Hepatic stellate cell (primary cell): Measurements from ENCODE around the gene ERF.
"Not testable (repeated sequence)": the region's sequence is repeated elsewhere in the genome, so short reads cannot be mapped to it uniquely, and the experiment has no call there.

ENCODE experiments used
- DNase-seq: peaks from one replicate; pipeline ENCODE4 v3.0.0; 2011; ENCODE audit warnings: low spot score

ERF gene

DNA sequence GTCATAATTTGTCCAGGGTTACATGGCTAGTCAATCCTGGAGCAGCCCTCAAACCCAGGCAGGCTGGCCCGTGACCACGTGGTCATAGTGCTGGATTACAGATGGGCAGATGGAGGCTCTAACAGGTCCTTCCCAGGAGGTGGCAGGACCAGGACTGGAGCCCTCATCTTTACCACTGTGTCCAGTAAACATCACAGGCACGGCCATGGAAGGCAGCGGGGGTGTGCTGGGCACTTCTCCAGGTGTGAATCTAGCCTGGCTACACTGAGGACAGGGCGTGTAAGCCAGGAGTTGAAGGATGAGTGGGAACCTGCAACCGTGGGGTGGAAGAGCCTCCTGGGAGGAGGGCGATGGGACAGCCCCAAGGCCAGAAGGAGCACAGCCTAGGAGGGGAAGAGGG, 20.2 kb upstream of the ERF start:
- no peak for DNase-seq

DNA sequence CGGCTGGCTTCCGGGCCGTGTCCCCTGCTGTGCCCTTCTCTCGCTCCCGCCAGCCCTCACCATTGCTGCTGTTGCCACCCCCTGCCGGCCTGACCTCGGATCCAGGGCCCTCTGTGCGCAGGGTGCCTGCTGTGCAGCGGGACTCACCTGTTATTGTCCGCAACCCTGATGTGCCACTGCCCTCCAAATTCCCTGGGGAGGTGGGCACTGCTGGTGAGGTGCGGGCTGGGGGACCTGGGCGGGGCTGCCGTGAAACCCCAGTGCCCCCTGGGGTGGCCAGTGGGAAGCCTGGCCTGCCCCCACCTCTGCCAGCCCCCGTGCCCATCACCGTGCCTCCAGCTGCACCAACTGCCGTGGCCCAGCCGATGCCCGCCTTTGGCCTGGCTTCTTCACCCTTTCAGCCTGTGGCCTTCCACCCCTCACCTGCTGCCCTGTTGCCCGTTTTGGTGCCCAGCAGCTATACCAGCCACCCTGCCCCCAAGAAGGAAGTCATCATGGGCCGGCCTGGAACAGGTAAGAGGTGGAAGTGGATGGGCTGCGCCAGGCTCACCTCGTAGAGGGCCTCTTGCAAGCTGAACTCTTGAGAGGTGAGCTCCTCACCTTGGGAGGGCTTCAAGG, 19.2 kb upstream of the ERF start:
- no peak for DNase-seq

DNA sequence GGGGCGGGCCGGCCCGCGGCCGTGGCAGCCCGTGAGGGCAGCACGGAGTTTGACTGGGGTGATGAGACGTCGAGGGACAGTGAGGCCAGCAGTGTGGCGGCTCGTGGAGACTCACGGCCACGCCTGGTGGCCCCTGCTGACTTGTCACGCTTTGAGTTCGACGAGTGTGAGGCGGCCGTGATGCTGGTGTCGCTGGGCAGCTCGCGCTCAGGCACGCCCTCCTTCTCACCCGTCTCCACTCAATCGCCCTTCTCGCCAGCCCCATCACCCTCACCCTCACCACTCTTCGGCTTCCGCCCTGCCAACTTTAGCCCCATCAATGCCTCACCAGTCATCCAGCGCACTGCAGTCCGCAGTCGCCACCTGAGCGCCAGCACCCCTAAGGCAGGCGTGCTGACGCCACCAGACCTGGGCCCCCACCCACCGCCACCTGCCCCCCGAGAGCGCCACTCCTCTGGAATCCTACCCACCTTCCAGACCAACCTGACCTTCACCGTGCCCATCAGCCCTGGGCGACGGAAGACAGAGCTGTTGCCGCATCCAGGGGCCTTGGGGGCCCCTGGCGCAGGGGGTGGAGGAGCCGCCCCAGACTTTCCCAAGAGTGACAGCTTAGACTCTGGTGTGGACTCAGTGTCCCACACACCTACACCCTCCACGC, 18.6 kb upstream of the ERF start:
- no peak for DNase-seq

- no peak for DNase-seq
These were observed 18.1 kb upstream of the ERF start for GRCh38 chr19:42272989-42273406.

DNA sequence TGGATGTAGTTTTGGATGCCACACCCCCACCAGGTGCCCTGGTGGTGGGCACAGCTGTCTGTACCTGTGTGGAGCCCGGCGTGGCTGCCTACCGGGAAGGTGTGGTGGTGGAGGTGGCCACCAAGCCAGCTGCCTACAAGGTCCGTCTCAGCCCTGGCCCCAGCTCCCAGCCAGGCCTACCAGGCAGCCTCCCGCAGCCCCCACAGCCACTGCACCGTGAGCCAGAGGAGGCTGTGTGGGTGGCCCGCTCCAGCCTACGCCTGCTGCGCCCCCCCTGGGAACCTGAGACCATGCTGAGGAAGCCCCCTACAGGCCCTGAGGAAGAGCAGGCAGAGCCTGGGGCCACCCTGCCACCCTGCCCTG, 17.6 kb upstream of the ERF start:
- no peak for DNase-seq

DNA sequence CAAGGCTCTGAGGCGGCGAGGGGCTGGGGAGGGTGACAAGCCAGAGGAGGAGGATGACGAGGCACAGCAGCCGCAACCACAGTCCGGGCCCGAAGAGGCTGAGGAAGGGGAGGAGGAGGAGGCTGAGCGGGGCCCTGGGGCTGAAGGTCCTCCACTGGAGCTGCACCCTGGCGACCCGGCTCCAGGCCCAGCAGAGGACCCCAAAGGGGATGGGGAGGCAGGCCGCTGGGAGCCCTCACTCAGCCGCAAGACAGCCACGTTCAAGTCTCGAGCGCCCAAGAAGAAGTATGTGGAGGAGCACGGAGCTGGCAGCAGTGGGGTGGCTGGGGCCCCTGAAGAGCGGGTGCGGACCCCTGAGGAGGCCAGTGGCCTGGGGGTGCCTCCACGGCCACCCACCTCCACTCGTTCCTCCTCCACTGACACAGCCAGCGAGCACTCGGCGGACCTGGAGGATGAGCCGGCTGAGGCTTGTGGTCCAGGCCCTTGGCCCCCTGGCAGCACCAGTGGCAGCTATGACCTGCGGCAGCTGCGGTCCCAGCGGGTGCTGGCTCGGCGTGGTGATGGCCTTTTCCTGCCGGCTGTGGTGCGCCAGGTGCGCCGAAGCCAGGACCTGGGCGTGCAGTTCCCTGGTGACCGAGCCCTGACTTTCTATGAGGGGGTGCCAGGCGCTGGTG, 17.1 kb upstream of the ERF start:
- no peak for DNase-seq

DNA sequence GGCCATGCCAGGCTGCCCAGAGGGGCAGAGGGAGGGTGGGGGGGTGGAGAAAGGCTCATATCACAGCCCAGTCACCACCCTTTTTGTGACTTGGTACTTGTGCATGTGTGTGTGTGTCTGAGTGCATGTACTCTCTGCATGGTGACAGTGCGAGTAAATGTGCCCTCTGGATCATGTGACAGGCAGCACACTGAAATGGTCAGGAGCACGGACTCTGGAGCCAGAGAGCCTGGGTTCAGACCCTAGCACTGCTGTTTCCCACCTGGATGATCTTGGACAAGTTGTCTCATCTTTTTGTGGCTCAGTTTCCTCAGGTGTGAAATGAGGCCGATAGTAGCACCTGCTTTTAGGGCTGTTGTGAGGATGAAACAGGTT, 16.1 kb upstream of the ERF start:
- DNase-seq = no peak

DNA sequence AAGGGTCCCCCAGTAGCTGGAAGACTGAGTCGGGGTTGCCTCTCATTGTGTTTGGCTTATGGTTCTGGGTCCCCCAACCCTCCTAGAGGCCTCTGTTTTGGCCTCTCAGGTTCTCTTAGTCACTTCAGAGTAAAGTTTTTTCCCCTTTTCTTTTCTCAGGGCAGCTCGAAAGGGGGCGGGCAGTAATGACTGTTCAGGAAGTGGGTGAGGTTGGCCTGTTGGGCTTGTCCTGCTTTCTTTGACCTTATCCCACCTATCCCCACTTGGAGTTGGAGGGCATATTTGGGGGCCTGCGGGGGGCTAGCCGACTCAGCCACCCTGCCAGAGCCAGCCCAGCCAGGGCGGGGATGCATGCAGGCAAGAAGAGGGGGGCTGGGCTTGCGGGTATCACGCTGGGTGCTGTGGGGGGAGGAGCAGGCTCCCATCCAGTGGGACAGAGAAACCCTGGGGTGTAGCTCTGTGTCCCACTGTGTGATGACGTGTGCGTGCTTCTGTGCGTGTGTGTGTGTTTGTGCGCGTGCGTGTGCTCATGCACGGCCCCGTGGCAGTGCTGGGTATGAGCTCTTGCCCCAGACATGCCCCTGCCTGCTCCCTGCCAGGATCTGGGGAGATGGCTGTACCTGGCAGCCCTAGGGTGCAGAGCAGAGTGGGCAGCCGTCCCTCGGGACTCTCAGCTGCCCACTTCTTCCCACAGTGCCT, 15.6 kb upstream of the ERF start:
- DNase-seq = peak; percentile 83

- DNase-seq = no peak
These were observed 14.8 kb upstream of the ERF start for GRCh38 chr19:42269478-42270345.

DNA sequence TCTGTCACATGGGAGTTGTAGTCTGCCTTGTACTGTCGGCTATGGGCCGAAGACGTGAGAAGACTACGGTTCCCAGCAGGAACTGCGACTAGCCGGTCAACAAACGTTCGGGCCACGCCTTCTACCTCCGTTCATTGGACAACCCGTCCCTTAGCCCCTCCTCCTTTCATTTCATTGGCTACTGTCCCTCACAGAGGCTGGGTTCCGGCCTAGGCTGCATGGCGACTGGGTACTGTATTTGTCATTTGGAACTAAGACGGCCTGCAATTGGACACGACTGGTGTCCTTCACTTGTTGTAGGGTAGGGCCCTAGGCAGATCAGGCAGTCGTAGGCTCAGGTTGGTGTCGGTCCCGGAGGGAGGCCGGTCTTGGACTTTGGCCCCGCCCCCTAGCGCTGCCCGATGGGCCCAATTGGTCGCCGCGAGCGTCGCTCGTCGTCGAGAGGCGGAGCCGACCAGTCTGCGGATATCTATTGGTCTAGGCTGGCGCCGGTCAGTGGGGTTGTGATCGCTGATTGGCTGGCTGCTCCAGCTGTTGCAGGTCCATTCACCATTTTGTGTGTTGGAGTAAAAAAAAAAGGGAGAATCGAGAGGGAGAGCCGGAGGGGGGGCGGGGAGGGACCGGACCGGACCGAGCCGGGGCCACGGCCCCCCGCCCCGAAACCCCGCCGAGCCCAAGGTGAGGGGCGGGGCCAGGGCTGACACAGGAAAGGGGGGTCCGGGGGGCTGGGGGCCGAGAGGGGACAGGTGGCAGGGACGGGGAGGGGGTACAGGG, 14.0 kb upstream of the ERF start, which contains the start of gene CIC:
TSS of gene CIC (plus strand) at position 549 of the 774 bp plus-strand sequence. CDS start 2,532 bp downstream, outside the sequence.
- peak; percentile 98 for DNase-seq

DNA sequence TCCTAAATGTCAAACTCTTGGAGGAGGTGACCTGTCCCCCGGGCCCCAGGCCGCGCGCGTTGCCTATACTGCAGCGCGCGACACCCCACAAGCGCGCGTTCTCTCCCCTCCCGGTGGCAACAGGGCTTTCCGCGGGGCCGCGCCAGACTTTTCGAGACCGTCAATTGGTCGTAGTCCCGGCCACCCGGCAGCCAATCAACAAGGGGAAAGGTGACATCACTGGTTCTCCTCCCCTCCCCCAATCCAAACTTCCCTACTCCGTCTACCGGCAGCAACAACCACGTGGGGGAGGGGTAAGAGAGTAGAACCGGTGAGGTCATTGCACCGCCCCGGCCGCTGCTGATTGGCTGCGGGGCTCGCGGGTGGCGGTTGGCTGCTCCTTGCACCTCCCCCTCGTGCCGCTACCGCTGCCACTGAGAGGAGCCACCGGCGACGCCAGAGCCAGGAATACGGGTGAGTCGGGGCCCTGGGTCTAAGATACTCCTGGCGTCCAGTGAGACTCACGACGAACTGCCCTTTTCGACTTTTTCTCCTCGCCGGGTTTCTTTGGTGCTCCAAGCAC, 13.3 kb upstream of the ERF start:
- peak; percentile 96 for DNase-seq

DNA sequence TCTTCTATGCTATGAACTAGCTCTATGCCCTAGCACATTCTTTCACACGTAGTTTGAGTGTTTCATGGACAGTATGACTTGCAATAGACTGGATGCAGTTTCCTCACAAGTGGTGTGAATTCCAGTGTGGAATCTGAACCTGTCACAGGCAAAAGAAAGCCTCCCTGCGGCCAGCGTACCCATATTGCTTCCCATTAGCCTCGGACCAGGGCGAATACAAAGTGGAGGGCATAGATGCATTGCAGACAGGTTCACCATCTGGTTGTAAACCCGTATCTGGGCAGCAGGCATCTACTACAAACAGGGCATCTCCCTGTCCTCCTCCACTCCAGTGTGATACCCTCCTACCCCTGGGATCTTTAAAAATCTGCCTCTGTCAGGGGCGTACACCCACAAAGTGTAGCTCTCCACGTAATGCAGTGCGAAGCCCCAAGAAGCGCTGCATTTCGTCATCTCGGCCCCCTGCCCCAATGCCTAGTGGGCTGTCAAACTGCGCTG, 12.8 kb upstream of the ERF start:
- no peak for DNase-seq

DNA sequence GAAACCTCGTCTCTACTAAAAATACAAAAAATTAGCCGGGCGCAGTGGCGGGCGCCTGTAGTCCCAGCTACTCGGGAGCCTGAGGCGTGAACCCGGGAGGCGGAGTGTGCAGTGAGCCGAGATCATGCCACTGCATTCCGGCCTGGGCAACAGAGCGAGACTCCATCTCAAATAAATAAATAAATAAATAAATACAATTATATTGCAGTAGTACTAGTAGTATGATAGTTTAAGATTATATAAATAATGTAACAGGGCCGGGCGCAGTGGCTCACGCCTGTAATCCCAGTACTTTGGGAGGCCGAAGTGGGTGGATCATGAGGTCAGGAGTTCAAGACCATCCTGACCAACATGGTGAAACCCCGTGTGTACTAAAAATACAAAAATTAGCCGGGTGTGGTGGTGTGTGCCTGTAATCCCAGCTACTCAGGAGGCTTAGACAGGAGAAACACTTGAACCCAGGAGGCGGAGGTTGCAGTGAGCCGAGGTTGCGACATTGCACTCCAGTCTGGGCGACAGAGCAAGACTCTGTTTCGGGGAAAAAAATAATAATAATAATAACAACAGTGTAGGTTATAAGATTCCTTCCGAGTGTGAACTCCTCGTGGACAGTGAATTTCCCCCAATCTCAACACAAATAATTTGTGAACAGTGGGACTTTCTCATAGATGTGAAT, 12.1 kb upstream of the ERF start:
- DNase-seq = not testable (repeated sequence)

- not testable (repeated sequence) for DNase-seq
These were observed 11.2 kb upstream of the ERF start for GRCh38 chr19:42266105-42266504.

DNA sequence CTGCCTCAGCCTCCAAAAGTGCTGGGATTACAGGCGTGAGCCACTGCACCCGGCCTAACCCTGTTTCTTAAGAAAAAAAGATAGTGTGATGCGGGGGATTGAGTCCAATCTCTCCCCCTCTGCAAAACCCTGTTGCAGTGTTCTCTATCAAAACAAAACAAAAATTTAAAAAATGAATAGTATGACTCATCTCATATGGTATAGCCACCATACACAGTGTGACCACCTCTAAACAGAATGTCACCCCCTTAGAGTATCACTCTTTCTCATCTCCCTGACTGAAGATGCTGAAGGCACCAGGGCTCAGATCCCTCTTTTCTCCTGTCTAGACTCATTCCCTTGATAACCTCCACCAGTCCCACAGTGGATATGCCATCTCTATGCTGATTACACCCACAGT, 6.8 kb upstream of the ERF start:
- no peak for DNase-seq

GRCh38 chr19:42257842-42258241, 2.9 kb upstream of the ERF start:
- DNase-seq = not testable (repeated sequence)

DNA sequence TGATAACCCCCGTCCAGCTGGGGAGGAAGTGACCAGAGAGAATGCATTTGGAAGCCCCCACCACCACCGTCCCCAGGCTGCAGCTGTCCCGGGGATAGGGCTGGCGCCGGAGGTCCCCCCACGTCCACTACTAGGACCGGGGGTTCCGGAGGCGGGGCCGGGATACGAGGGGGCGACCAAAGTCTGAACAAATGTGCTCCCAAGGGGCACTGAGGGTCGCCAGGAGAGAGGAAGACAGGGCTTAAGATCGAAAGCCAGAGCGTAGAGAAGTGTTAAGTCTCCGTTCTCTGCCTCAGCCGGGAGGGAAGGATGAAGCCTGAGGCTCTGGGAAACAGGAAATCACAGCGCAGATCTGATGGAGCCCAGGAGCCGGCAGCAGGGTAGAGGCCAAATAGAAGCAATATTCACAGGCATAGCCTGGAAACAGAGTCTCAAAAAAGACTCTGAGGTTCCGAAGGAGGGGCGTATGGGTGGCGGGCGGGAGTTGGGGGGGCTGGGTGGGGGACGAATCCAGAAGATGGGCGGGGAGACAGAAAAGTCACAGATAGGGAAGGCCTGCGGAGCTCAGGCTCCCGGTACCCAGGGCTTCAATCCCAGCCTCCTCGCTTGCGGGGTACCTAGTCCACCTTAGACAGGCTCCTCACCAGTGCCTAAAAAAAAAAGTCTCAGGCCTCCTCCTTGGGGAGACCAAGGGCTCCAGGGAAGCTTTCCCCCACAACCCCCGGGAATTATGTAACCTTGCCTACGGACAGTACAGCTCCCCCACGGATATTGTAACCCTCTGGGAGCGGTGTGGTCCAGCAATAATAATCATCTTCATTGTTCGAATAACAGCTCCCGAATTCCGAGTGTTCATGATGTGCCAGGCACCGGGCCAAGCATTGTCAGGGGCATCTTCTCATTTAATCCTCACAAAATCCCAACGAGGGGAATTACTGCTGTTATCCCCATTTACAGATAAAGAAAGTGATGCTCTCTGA, 1.1 kb upstream of the ERF start:
- peak; percentile 58 for DNase-seq

DNA sequence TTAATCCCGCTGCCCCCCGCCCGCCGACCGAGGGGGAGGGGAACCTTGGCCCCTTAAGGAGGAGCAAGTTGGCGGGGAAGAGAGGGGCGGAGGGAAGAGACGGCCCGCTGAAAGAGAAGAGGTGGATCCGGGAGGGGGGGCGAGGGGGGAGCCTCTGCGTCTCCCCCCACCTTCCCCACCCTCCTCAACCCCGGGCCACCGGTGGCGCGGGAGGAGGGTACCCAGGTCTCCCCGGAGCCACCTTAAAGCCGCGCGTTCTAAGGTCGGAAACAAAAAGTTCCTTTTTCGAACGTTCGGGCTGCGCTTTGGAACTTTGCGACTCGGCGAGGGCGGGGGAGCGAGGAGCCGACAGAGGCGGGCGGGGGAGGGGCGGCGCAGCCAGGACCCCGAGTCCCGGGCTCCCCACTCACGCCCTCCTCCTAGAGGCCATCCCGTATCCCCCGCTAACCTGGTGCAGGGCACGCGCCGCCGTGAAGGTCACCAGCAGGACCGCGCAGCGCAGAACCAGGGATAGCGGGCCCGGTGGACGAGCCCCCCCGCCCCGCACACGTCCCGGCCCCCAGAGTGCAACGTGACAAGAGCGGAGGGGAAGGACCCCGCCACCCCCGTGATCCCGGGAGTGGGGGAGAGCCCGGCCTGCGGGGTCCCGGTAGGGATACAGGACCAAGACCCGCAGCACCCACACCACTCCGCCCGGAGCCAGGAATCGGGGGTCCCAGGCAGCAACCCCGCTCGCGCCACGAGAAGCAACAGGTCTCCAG, 659 bp downstream of the ERF start:
- DNase-seq = peak; percentile 62
